Fibroblast of the aortic adventitia (primary cell): ENCODE data around the gene S100A11. TPM values are rescaled to one million over a fixed set of nuclear protein-coding genes. Genes with fewer than 3 reads are reported as not detected.

Experiments
- DNase-seq: peaks from one replicate; pipeline ENCODE4 v3.0.0-alpha.2; 2010; ENCODE audit warnings: low read depth
- H3K4me3 ChIP-seq: 2 replicates; pipeline ENCODE4 v1.5.1; 2011; ENCODE audit warnings: low read depth, mild to moderate bottlenecking, control low read depth, low read length, moderate library complexity
- total RNA-seq: library from RNA; depleted of rRNA; stranded (reverse); fragments of >200 nt; gene quantifications from 2 replicates; pipeline ENCODE4 v1.2.3, GENCODE V29; 2012; ENCODE audit warnings: low replicate concordance
- TF ChIP-seq, protein P1 (sequence below): IDR thresholded peaks from 2 replicates; pipeline ENCODE4 v1.5.1; 2011; ENCODE audit warnings: mild to moderate bottlenecking, low read length, control low read depth, inconsistent platforms; ENCODE audit not compliant: insufficient read depth

The S100A11 gene
- total RNA-seq, 1 donor: 381 TPM

GRCh38 chr1:152007047-152007446 lies 29.8 kb downstream of the S100A11 start:
- DNase-seq: no peak
- H3K4me3 ChIP-seq: no peak overlapping the region
- TF ChIP-seq, protein P1, sequence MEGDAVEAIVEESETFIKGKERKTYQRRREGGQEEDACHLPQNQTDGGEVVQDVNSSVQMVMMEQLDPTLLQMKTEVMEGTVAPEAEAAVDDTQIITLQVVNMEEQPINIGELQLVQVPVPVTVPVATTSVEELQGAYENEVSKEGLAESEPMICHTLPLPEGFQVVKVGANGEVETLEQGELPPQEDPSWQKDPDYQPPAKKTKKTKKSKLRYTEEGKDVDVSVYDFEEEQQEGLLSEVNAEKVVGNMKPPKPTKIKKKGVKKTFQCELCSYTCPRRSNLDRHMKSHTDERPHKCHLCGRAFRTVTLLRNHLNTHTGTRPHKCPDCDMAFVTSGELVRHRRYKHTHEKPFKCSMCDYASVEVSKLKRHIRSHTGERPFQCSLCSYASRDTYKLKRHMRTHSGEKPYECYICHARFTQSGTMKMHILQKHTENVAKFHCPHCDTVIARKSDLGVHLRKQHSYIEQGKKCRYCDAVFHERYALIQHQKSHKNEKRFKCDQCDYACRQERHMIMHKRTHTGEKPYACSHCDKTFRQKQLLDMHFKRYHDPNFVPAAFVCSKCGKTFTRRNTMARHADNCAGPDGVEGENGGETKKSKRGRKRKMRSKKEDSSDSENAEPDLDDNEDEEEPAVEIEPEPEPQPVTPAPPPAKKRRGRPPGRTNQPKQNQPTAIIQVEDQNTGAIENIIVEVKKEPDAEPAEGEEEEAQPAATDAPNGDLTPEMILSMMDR: no peak

DNA sequence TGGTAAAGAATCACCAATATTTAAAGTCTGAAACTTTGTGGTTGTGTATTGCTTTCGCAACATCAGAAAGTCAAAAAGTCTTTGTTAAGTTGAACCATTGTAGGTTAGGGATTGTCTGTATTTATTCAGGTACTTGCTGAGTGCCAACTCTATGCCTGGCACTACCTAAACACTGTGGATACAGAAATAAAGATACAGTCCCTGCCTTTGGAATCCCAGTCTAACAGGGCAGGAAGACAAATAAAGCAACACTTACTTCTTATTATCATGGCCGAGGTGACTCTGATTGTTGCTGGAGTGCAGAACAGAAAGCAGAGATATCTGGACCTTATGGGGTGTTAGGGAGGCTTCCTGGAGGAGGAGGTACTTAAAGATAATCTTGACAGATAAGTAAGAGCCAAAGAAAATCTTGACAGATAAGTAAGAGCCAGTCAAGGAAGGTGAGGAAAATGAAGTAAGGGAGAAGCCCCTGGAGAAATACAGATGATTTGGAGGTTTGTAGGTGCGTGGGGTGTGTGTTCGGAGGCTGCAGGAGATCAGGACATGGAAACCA lies 31.4 kb downstream of the S100A11 start:
- no peak overlapping the region for H3K4me3 ChIP-seq
- DNase-seq: no peak
- TF ChIP-seq, protein P1: no peak

DNA sequence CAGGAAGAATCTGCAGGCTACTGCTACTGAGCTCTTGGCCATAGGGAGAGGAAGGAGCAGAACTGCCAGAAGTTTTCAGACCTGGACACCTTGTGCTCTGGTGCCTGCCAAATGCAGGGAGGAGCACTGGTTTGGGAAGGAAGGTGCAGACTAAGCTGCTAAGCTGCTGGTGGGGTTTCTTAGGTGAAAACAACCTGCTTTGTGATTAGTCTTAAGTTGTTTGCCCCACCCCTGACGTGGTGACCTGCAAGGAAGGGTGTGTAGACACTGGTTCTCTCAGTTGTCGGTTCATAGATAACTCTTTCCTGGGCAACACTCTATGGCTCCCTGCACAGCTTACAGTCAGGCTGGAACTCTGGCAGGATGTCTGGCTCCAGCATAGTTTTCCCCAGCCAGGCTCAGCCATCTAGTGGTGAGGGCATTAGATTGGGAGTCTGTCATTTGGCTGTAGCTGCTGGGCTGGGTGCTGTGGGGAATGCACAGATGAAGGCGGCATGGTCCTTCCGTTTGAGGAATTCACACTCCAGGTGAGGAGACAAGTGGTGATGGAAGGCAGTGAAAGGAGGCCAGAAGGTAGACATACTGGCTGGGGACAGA lies 32.9 kb downstream of the S100A11 start:
- TF ChIP-seq, protein P1: peak; percentile 25
- H3K4me3 ChIP-seq: no peak overlapping the region
- DNase-seq: no peak

DNA sequence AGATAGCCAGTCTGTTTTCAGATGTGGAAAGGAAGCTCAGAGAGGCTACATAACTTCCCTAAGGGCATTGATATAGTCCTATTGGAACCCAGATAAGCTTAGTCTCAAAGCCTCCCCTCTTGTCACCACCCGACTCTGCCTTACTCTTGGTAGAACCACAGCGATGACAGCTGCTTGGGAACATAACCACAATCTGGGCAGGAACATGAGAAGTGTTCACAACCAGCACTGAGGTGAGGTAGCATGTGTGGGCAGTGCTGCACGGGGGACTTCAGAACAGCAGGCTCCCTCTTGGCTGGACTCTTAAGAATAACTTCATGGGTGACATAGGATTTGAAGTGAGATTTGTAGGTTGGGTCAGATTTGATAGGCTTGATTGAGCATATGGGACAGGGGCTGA lies 33.8 kb downstream of the S100A11 start:
- no peak overlapping the region for H3K4me3 ChIP-seq
- DNase-seq: no peak
- TF ChIP-seq, protein P1: no peak

DNA sequence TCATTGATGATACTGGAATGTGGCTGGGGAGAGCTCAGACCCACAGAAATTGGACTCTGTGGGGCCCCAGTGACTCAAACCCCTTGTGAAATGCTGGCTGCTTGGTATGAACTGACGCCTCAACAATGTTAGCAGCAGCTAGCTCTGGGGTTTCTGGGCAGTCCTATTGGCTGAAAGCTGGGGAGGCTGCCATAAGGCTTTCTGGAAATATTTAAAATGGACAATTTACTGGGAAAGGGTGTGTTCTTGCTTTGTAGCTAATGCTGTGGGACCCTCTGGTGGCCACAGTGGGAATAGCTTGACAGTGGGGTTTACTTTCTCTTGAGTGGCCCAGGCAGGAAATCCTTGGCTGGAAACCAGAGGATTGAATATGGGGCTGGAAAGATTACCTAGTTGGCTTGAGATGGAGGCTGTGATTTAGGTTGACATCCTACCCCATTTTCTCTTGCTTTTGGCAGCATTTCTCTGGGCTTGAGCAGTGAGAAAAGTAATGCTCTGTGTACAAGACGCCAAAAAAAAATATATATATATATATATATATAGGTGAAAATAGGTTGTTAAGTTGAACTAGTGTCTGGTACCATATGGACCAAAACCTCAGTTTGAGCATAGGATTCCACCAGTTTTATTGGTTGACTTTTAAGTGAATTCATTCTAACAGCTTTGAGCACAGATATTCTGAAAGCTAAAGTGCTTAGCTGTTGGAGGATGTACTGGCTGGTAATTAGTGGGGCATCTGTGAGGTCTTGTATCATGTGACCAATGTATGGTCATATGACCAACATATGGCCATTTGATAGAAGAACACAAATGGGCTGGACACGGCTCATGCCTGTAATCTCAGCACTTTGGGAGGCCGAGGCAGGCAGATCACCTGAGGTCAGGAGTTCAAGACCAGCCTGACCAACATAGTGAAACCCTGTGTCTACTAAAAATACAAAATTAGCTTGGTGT lies 34.9 kb downstream of the S100A11 start:
- peak; percentile 99 for DNase-seq
- no peak overlapping the region for H3K4me3 ChIP-seq
- TF ChIP-seq, protein P1: peak; percentile 96

GRCh38 chr1:152000964-152001630 lies 35.7 kb downstream of the S100A11 start:
- no peak overlapping the region for H3K4me3 ChIP-seq
- TF ChIP-seq, protein P1: no peak
- no peak for DNase-seq
